Smooth muscle cell (in vitro differentiated cells): Measurements from ENCODE around the gene RFLNA. TPM values are rescaled to one million over a fixed set of nuclear protein-coding genes. Genes with fewer than 3 reads are reported as not detected.

Experiments used
- DNase-seq: peaks from one replicate; lab custom pipeline; 2025; ENCODE audit not compliant: unreplicated experiment; lab: John Stamatoyannopoulos, UW
- H2AFZ ChIP-seq: fragments of 200-600 bp; sonication (generic); 2 replicates; pipeline ENCODE4 v1.6.0; 2016; ENCODE audit warnings: antibody characterized with exemption, low read depth, mild to moderate bottlenecking
- H3F3A ChIP-seq: fragments of 200-600 bp; sonication (generic); 2 replicates; pipeline ENCODE4 v1.6.0; 2017; ENCODE audit warnings: antibody characterized with exemption, low read depth
- H3K27ac ChIP-seq: fragments of 200-600 bp; sonication (generic); 2 replicates; pipeline ENCODE4 v1.5.1; 2016; ENCODE audit warnings: low read depth, mild to moderate bottlenecking
- H3K27me3 ChIP-seq: fragments of 200-600 bp; sonication (generic); 2 replicates; pipeline ENCODE4 v1.6.1; 2016; ENCODE audit warnings: low read depth, mild to moderate bottlenecking
- H3K36me3 ChIP-seq: fragments of 200-600 bp; sonication (generic); 2 replicates; pipeline ENCODE4 v1.5.1; 2016; ENCODE audit warnings: low read depth
- H3K4me1 ChIP-seq: fragments of 200-600 bp; sonication (generic); 2 replicates; pipeline ENCODE4 v1.5.1; 2016; ENCODE audit warnings: low read depth
- H3K4me2 ChIP-seq: fragments of 200-600 bp; sonication (generic); 2 replicates; pipeline ENCODE4 v1.6.0; 2016; ENCODE audit warnings: mild to moderate bottlenecking
- H3K4me3 ChIP-seq: fragments of 200-600 bp; sonication (generic); 2 replicates; pipeline ENCODE4 v1.5.1; 2016; ENCODE audit warnings: mild to moderate bottlenecking
- H3K79me2 ChIP-seq: fragments of 200-600 bp; sonication (generic); 2 replicates; pipeline ENCODE4 v1.6.0; 2016; ENCODE audit warnings: low read depth, mild to moderate bottlenecking
- H3K9ac ChIP-seq: fragments of 200-600 bp; sonication (generic); 2 replicates; pipeline ENCODE4 v1.6.0; 2016; ENCODE audit warnings: low read depth
- H3K9me3 ChIP-seq: fragments of 200-600 bp; sonication (generic); replicated peaks from 2 replicates; pipeline ENCODE4 v1.5.1; 2016; ENCODE audit warnings: low read depth
- H4K20me1 ChIP-seq: fragments of 200-600 bp; sonication (generic); 2 replicates; pipeline ENCODE4 v1.6.0; 2016; ENCODE audit warnings: low read depth
- WGBS: methylation state at CpG from one replicate; pipeline ENCODE4 v1.1.7; 2016; ENCODE audit warnings: low lambda C conversion rate; 5-methylcytosine and 5-hydroxymethylcytosine counted together
- polyA plus RNA-seq: library from polyadenylated mRNA; unstranded; fragments of >200 nt; fragmentation: Nextera tagmentation; extraction: Ambion mirVana; gene quantifications from 2 replicates; pipeline ENCODE4 v1.2.1, GENCODE V29; 2016
- total RNA-seq: library from RNA; depleted of rRNA; stranded (reverse); fragments of >200 nt; gene quantifications from 2 replicates; pipeline ENCODE4 v1.2.3, GENCODE V29; 2014
- TF ChIP-seq, protein P1 (sequence below): fragments of 200-600 bp; sonication (generic); IDR thresholded peaks from 2 replicates; pipeline ENCODE4 v1.5.1; 2017; ENCODE audit warnings: borderline replicate concordance, mild to moderate bottlenecking, antibody characterized with exemption; ENCODE audit not compliant: insufficient read depth, poor library complexity, severe bottlenecking

Gene RFLNA
- total and polyA plus RNA-seq, 2 experiments from 2014 or later = 30.2 to 51.5 TPM

DNA sequence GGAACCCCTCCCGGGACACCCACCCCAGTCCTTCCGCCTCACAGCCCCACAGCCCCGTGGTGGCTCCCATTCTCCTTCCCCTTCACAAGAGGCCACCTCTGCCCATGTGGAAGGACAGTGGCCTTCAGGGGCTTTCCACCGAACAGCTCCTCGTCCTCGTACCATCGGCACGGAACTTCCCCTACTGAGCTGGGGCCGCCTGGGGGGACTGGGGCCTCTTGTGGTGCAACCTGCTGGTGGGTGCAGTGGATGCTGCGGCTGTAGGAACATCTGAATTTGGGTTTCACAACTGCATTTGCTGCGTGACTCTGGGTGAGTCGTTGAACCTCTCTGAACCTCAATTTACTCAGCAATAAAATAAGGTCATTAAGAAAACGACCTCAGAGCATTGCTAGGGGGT lies 50.9 kb downstream of the RFLNA start:
- Histone ChIP-seq H2AFZ (no peak overlapping the region), H3K4me1 (no peaks in the 10 kb centered on the region), H3F3A (no peaks in the 10 kb centered on the region), H3K4me3 (no peak overlapping the region), H4K20me1 (peaks cover 60% of the 10 kb centered on the region), H3K9me3 (no peaks in the 10 kb centered on the region), H3K36me3 (peaks cover 6% of the 10 kb centered on the region), H3K79me2 (no peaks in the 10 kb centered on the region), H3K9ac (no peak overlapping the region), H3K27ac (no peak overlapping the region), H3K27me3 (no peaks in the 10 kb centered on the region), H3K4me2 (no peak overlapping the region)
- TF ChIP-seq, protein P1, sequence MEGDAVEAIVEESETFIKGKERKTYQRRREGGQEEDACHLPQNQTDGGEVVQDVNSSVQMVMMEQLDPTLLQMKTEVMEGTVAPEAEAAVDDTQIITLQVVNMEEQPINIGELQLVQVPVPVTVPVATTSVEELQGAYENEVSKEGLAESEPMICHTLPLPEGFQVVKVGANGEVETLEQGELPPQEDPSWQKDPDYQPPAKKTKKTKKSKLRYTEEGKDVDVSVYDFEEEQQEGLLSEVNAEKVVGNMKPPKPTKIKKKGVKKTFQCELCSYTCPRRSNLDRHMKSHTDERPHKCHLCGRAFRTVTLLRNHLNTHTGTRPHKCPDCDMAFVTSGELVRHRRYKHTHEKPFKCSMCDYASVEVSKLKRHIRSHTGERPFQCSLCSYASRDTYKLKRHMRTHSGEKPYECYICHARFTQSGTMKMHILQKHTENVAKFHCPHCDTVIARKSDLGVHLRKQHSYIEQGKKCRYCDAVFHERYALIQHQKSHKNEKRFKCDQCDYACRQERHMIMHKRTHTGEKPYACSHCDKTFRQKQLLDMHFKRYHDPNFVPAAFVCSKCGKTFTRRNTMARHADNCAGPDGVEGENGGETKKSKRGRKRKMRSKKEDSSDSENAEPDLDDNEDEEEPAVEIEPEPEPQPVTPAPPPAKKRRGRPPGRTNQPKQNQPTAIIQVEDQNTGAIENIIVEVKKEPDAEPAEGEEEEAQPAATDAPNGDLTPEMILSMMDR = no peak
- WGBS = 94% methylated on average over 13 of the region's 13 CpGs
- DNase-seq = no peak

DNA sequence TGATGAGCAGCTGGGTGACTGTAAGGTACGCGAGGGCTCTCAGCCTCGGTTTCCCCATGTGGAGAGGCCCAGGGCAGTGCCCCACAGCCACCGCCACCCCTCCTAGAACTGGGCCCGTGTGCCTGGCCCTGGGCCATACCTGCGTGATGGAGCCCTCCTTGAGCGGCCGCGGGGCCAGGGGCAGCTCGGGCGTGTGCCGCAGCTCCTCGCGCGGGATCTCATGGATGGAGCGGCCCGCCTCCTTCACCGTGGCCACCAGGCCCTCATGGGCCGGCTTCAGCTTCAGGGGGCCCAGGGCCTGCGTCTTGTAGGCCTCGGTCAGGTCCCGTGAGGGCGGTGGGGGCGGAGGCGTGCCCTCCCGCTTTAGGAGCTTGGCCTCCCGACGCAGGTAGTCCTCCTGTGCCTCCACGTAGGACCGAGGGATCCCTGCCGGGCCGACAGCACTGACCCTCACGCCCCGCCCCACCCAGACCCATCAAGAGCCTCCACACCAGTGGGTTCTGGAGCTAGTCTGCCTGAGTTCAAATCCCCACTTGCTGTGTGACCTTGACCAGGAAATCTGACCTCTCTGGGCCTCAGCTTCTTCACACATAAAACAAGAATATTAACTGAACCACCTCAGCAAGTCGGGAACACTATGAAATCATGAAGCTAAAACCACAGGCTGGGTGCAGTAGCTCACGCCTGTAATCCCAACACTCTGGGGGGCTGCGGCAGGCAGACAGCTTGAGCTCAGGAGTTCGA lies 51.7 kb downstream of the RFLNA start:
- Histone ChIP-seq H3K79me2 (no peaks in the 10 kb centered on the region), H3K9ac (no peak overlapping the region), H3F3A (no peaks in the 10 kb centered on the region), H4K20me1 (peaks cover 58% of the 10 kb centered on the region), H3K27ac (no peak overlapping the region), H3K36me3 (peaks cover 12% of the 10 kb centered on the region), H3K4me2 (no peak overlapping the region), H3K9me3 (no peaks in the 10 kb centered on the region), H3K27me3 (no peaks in the 10 kb centered on the region), H2AFZ (no peak overlapping the region), H3K4me3 (no peak overlapping the region), H3K4me1 (no peaks in the 10 kb centered on the region)
- 99% methylated on average over 35 of the region's 38 CpGs for WGBS
- TF ChIP-seq, protein P1 = no peak
- DNase-seq = no peak

DNA sequence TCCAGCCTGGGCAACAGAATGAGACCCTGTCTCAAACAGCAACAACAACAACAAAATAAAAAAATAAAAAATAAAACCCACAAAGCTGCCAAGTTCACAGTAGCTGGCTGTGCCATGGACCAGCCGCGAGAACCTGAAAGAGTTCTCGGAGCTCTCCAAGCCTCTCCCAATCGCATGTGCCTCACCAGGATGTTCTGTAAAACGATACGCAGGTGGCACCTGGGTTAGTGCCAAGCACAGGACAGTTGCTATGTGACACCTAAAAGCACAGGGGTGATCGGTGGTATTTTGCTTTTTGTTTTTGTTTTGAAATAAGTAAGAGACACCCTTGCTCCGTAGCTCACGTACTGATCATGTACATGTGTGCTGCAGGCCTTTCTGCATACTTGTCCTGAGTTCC lies 52.4 kb downstream of the RFLNA start:
- Histone ChIP-seq H2AFZ (no peak overlapping the region), H3K79me2 (no peaks in the 10 kb centered on the region), H3K9me3 (no peaks in the 10 kb centered on the region), H3K36me3 (peaks cover 12% of the 10 kb centered on the region), H3F3A (no peaks in the 10 kb centered on the region), H3K27ac (no peak overlapping the region), H3K4me3 (no peak overlapping the region), H3K4me1 (no peaks in the 10 kb centered on the region), H4K20me1 (peaks cover 53% of the 10 kb centered on the region), H3K9ac (no peak overlapping the region), H3K27me3 (no peaks in the 10 kb centered on the region), H3K4me2 (no peak overlapping the region)
- WGBS = 99% methylated on average over 9 of the region's 9 CpGs
- TF ChIP-seq, protein P1 = no peak
- no peak for DNase-seq
